ENCODE measurements around the gene ATXN10. TPM values are rescaled to one million over a fixed set of nuclear protein-coding genes. Genes with fewer than 3 reads are reported as not detected.

The ATXN10 gene
- 89.5 TPM for polyA plus RNA-seq (2012; ENCODE audit: insufficient read length, low read depth)

- peak; percentile 56 for TF ChIP-seq FOXP2 (optimal IDR thresholded peaks at IDR 0.05; ENCODE audit: borderline replicate concordance, extremely low read depth, extremely low read length, insufficient read depth)
- TF ChIP-seq REST (IDR thresholded peaks at IDR 0.05; ENCODE audit: insufficient read depth in 1 of 2, low read depth in 2 of 2, low read length in 2 of 2): no peak
- peak; percentile 44; the same call in 1 of the 2 replicates for TF ChIP-seq POLR2AphosphoS5 (IDR thresholded peaks at IDR 0.05; ENCODE audit: low read depth, low read length)
- TF ChIP-seq SIN3A (IDR thresholded peaks at IDR 0.05; ENCODE audit: borderline replicate concordance, insufficient read depth, low read length): no peak
- TF ChIP-seq TAF1 (IDR thresholded peaks at IDR 0.05; ENCODE audit: borderline replicate concordance, insufficient read depth, low read length): peak; percentile 72; the same call in 1 of the 2 replicates
Measured at GRCh38 chr22:45671783-45672563, at the start of gene ATXN10. Gene ATXN10, plus strand, starts transcription at chr22:45671834. Its CDS starts 230 bp downstream, at chr22:45672064.

GRCh38 chr22:45621836-45622600 lies 49.6 kb upstream of the ATXN10 start:
- no peak for TF ChIP-seq REST (IDR thresholded peaks at IDR 0.05; ENCODE audit: insufficient read depth in 1 of 2, low read depth in 2 of 2, low read length in 2 of 2)

- no peak for TF ChIP-seq FOXP2 (optimal IDR thresholded peaks at IDR 0.05; ENCODE audit: borderline replicate concordance, extremely low read depth, extremely low read length, insufficient read depth)
Measured at GRCh38 chr22:45626198-45626651, 45.4 kb upstream of the ATXN10 start.

GRCh38 chr22:45627489-45628233 lies 44.0 kb upstream of the ATXN10 start:
- TF ChIP-seq REST (IDR thresholded peaks at IDR 0.05; ENCODE audit: insufficient read depth in 1 of 2, low read depth in 2 of 2, low read length in 2 of 2) (no peak), POLR2AphosphoS5 (IDR thresholded peaks at IDR 0.05; ENCODE audit: low read depth, low read length) (no peak), SIN3A (IDR thresholded peaks at IDR 0.05; ENCODE audit: borderline replicate concordance, insufficient read depth, low read length) (no peak), FOXP2 (optimal IDR thresholded peaks at IDR 0.05; ENCODE audit: borderline replicate concordance, extremely low read depth, extremely low read length, insufficient read depth) (no peak), TAF1 (IDR thresholded peaks at IDR 0.05; ENCODE audit: borderline replicate concordance, insufficient read depth, low read length) (no peak)

- TF ChIP-seq FOXP2 (optimal IDR thresholded peaks at IDR 0.05; ENCODE audit: borderline replicate concordance, extremely low read depth, extremely low read length, insufficient read depth) (no peak), SIN3A (IDR thresholded peaks at IDR 0.05; ENCODE audit: borderline replicate concordance, insufficient read depth, low read length) (no peak), TAF1 (IDR thresholded peaks at IDR 0.05; ENCODE audit: borderline replicate concordance, insufficient read depth, low read length) (no peak), POLR2AphosphoS5 (IDR thresholded peaks at IDR 0.05; ENCODE audit: low read depth, low read length) (no peak), REST (IDR thresholded peaks at IDR 0.05; ENCODE audit: insufficient read depth in 1 of 2, low read depth in 2 of 2, low read length in 2 of 2) (no peak)
Measured at GRCh38 chr22:45628515-45628914, 43.1 kb upstream of the ATXN10 start.

All from PFSK-1 (cell line).